K562 (cell line): ENCODE data around the gene EEPD1. TPM values are rescaled to one million over a fixed set of nuclear protein-coding genes. Genes with fewer than 3 reads are reported as not detected.

Source experiments
- ATAC-seq: fragments of 200-7000 bp; cut with Tn5 transposase; 3 replicates; pipeline ENCODE4 v1.9.1; 2020; ENCODE audit warnings: moderate library complexity
- BruUV-seq: library from RNA; stranded (reverse); fragments of 400-500 nt; replicated peaks from 2 replicates; lab custom pipeline; 2021; lab: Mats Ljungman, UMichigan
- CTCF ChIA-PET: fragments of 300-600 bp; formaldehyde crosslinking; extraction: SDS; loops from one replicate; lab custom pipeline; 2021; ENCODE audit warnings: low intra/inter-chr PET ratio; lab: Yijun Ruan, JAX
- POLR2A ChIA-PET: fragments of 300-600, 350-650 bp; sonication (Branson Sonifier 250); formaldehyde crosslinking; extraction: SDS; loops from one replicate; lab custom pipeline; 2021; ENCODE audit warnings: antibody characterized with exemption, inconsistent platforms; lab: Yijun Ruan, JAX
- DNase-seq, 4 experiments: peaks; one replicate each; pipeline versions ENCODE4 v3.0.0 to v3.0.0-alpha.2; 2011 to 2018; ENCODE audit warnings: low spot score in 3 of 4, mixed read lengths in 3 of 4; ENCODE audit errors: extremely low read depth in 1 of 4
- FAIRE-seq: peaks from 2 replicates; lab custom pipeline; 2011; peaks lifted over from hg19 to GRCh38; lab: Jason Lieb, UNC
- H2AFZ ChIP-seq: 2 replicates; pipeline ENCODE4 v1.6.0; 2011; ENCODE audit warnings: low read depth, low read length, control low read depth, inconsistent platforms
- H3K27ac ChIP-seq: fragments of 200-600 bp; 3 replicates; pipeline ENCODE4 v1.8.0; 2011; ENCODE audit warnings: low read depth, mild to moderate bottlenecking, control low read depth, inconsistent platforms, low read length, moderate library complexity, mixed read lengths; ENCODE audit errors: extremely low read depth
- H3K27me3 ChIP-seq, 2 experiments: fragments of 300-600 bp in 1 of 2; 2 replicates in 1 of 2; 3 replicates in 1 of 2; pipeline versions ENCODE4 v1.6.0 to v1.8.0; 2011; ENCODE audit warnings: inconsistent platforms in 2 of 2, low read length in 2 of 2, mild to moderate bottlenecking in 1 of 2, mixed read lengths in 1 of 2, moderate library complexity in 1 of 2; ENCODE audit not compliant: control insufficient read depth in 2 of 2, insufficient read depth in 2 of 2
- H3K36me3 ChIP-seq: fragments of 300-600 bp; 3 replicates; pipeline ENCODE4 v1.8.0; 2011; ENCODE audit warnings: mild to moderate bottlenecking, low read length, inconsistent platforms; ENCODE audit not compliant: control insufficient read depth, insufficient read depth
- H3K4me1 ChIP-seq, 2 experiments: fragments of 200-600 bp in 1 of 2; replicated peaks in 1 of 2; 2 replicates in 1 of 2; 3 replicates in 1 of 2; pipeline versions ENCODE4 v1.5.1 to v1.8.0; 2011; ENCODE audit warnings: inconsistent platforms in 2 of 2, low read length in 2 of 2, mild to moderate bottlenecking in 1 of 2, mixed read lengths in 1 of 2, moderate library complexity in 1 of 2; ENCODE audit not compliant: control insufficient read depth in 2 of 2, insufficient read depth in 2 of 2
- H3K4me2 ChIP-seq: 2 replicates; pipeline ENCODE4 v1.6.1; 2011; ENCODE audit warnings: low read length, control low read depth, inconsistent platforms, mixed read lengths; ENCODE audit not compliant: insufficient read depth
- H3K4me3 ChIP-seq: fragments of 200-600 bp; sonication (generic), shearing (Covaris generic); 2 replicates; pipeline ENCODE4 v1.5.1; 2016; ENCODE audit warnings: control low read depth, inconsistent platforms
- H3K79me2 ChIP-seq: fragments of 200-600 bp; 3 replicates; pipeline ENCODE4 v1.8.0; 2011; ENCODE audit warnings: low read length, inconsistent platforms; ENCODE audit not compliant: control insufficient read depth, insufficient read depth
- H3K9ac ChIP-seq, 2 experiments: 2 replicates each; pipeline versions ENCODE4 v1.6.0 to v1.6.1; 2011; ENCODE audit warnings: low read depth in 2 of 2, low read length in 2 of 2, control low read depth in 1 of 2, inconsistent platforms in 1 of 2, mild to moderate bottlenecking in 1 of 2, mixed read lengths in 1 of 2; ENCODE audit not compliant: insufficient read depth in 1 of 2
- H3K9me1 ChIP-seq: one replicate; pipeline ENCODE4 v1.6.0; 2011; ENCODE audit warnings: inconsistent platforms, mild to moderate bottlenecking, low read length, moderate library complexity; ENCODE audit not compliant: control insufficient read depth, insufficient read depth
- H3K9me3 ChIP-seq: replicated peaks from 2 replicates; pipeline ENCODE4 v1.5.1; 2011; ENCODE audit warnings: low read depth, low read length, inconsistent platforms; ENCODE audit not compliant: control insufficient read depth, insufficient read depth
- H4K20me1 ChIP-seq: replicated peaks from 2 replicates; pipeline ENCODE4 v1.6.1; 2011; ENCODE audit warnings: low read length, inconsistent platforms, mixed read lengths; ENCODE audit not compliant: control insufficient read depth, insufficient read depth
- ARID3B ChIP-seq: fragments of 250-450 bp; sonication (Bioruptor Pico); IDR thresholded peaks from 2 replicates; pipeline ENCODE4 v1.4.0; 2020; ENCODE audit warnings: borderline replicate concordance
- COPS2 ChIP-seq: fragments of 450-650 bp; conservative IDR thresholded peaks from 2 replicates; pipeline ENCODE4 v1.6.1; 2016; ENCODE audit warnings: mild to moderate bottlenecking, moderate library complexity
- DPF2 ChIP-seq: fragments of 450-650 bp; IDR thresholded peaks from 2 replicates; pipeline ENCODE4 v1.6.1; 2016
- ETV1 ChIP-seq: fragments of 450-650 bp; conservative IDR thresholded peaks from 2 replicates; pipeline ENCODE4 v1.6.1; 2016; ENCODE audit warnings: missing genetic modification characterization, control low read depth, low read depth, missing compliant biosample characterization
- ETV5 ChIP-seq: sonication (generic); formaldehyde crosslinking; IDR thresholded peaks from 2 replicates; pipeline ENCODE4 v1.4.0; 2020; ENCODE audit warnings: low read depth, mild to moderate bottlenecking, missing genetic modification reagents
- FOXP1 ChIP-seq: sonication (generic); formaldehyde crosslinking; IDR thresholded peaks from 2 replicates; pipeline ENCODE4 v1.8.0; 2022; ENCODE audit warnings: mild to moderate bottlenecking, missing genetic modification reagents
- HIVEP1 ChIP-seq: fragments of 250-450 bp; sonication (Bioruptor Pico); IDR thresholded peaks from 2 replicates; pipeline ENCODE4 v1.4.0; 2020; ENCODE audit warnings: mild to moderate bottlenecking
- RNF219 ChIP-seq: fragments of 250-450 bp; sonication (Bioruptor Pico); IDR thresholded peaks from 2 replicates; pipeline ENCODE4 v1.5.0; 2022; ENCODE audit warnings: mild to moderate bottlenecking
- TCFL5 ChIP-seq: fragments of 250-450 bp; sonication (Bioruptor Pico); conservative IDR thresholded peaks from 2 replicates; pipeline ENCODE4 v1.6.1; 2021; ENCODE audit warnings: mild to moderate bottlenecking, moderate library complexity, matching md5 sums
- WGBS: fragments of 100-300 bp; shearing (Covaris generic); methylation state at CpG from one replicate; pipeline ENCODE4 v1.1.6; 2016; ENCODE audit warnings: low coverage, mixed read lengths; ENCODE audit not compliant: insufficient coverage; ENCODE audit errors: missing lambda C conversion rate; 5-methylcytosine and 5-hydroxymethylcytosine counted together
- in situ Hi-C: fragments of 300-500 bp; cut with MboI; formaldehyde crosslinking; loops from 4 replicates; pipeline ENCODE4 v1.15.0; 2018; ENCODE audit warnings: inconsistent platforms, mixed read lengths
- intact Hi-C: fragments of 100-400 bp; cut with micrococcal nuclease; formaldehyde crosslinking; loops from 2 replicates; pipeline ENCODE4 v1.14.2; 2022
- polyA plus RNA-seq, 8 experiments: library from polyadenylated mRNA; depleted of rRNA in 4 of 8; stranded (reverse) in 5 of 8; unstranded in 3 of 8; fragments of >200 nt; fragmentation: Nextera tagmentation in 2 of 8; fragmentation: Illumina TruSeq in 1 of 8; extraction: Ambion mirVana in 2 of 8; extraction: Trizol in 1 of 8; gene quantifications; 2 replicates each; pipeline versions ENCODE4 v1.2.1 to v1.2.3, GENCODE V29; 2011 to 2014; ENCODE audit warnings: inconsistent platforms in 1 of 8, missing spikeins in 1 of 8
- total RNA-seq, 7 experiments: library from RNA; depleted of rRNA in 6 of 7; stranded (reverse); fragments of >200 nt in 6 of 7; fragmentation: Illumina TruSeq in 2 of 7; extraction: Trizol in 2 of 7; gene quantifications; 2 replicates each; pipeline versions ENCODE4 v1.2.1 to v1.2.3, GENCODE V29; 2011 to 2021; ENCODE audit warnings: low replicate concordance in 1 of 7
- TF ChIP-seq, protein P1 (sequence below): fragments of 450-650 bp; formaldehyde crosslinking; IDR thresholded peaks from 2 replicates; pipeline ENCODE4 v1.4.0; 2020; ENCODE audit warnings: mild to moderate bottlenecking, moderate library complexity

EEPD1 gene
- total and polyA plus RNA-seq, 9 of the 15 experiments (the other 6 are each of a cell fraction or from before 2014, with no cell fraction given): 0.01 to 1.5 (median 0.74) TPM; not detected in 1

- H3K9me1 ChIP-seq: no peaks in the 10 kb centered on the region
- H3K4me1 ChIP-seq: peaks cover 9 to 11% of the 10 kb centered on the region in 2 experiments; a peak in 4 of 5 replicates
- H3K27me3 ChIP-seq: peaks cover 32 to 74% of the 10 kb centered on the region in 2 experiments
- POLR2A ChIA-PET: no interaction called here
- in situ Hi-C loops: no loop called here
- CTCF ChIA-PET: interaction anchor here (0.8 kb wide), 1 partner anchor 9 kb away, joined by 3 read pairs; no protein-coding TSS in a partner anchor
- H3K4me2 ChIP-seq: no peak overlapping the region
- 36% methylated on average over 9 of the region's 9 CpGs for WGBS
- H4K20me1 ChIP-seq: peaks cover 19% of the 10 kb centered on the region
- TF ChIP-seq, protein P1, sequence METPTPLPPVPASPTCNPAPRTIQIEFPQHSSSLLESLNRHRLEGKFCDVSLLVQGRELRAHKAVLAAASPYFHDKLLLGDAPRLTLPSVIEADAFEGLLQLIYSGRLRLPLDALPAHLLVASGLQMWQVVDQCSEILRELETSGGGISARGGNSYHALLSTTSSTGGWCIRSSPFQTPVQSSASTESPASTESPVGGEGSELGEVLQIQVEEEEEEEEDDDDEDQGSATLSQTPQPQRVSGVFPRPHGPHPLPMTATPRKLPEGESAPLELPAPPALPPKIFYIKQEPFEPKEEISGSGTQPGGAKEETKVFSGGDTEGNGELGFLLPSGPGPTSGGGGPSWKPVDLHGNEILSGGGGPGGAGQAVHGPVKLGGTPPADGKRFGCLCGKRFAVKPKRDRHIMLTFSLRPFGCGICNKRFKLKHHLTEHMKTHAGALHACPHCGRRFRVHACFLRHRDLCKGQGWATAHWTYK: 0 out of 2 replicates have a peak, but pooled peaks have one; percentile 6
- TF ChIP-seq FOXP1 (CRISPR knock-in tag): no peak
- TF ChIP-seq, all 486 proteins: peak for 1
- intact Hi-C loops: loop anchor here (2.0 kb wide), 1 partner anchor 418 kb away; no protein-coding TSS in a partner anchor
- BruUV-seq: no TSS peak
- FAIRE-seq: no peak
- Histone ChIP-seq H2AFZ (no peak overlapping the region), H3K9me3 (no peaks in the 10 kb centered on the region), H3K9ac (no peak overlapping the region), H3K79me2 (no peaks in the 10 kb centered on the region), H3K27ac (no peak overlapping the region), H3K36me3 (no peaks in the 10 kb centered on the region), H3K4me3 (no peak overlapping the region)
- ATAC-seq: no peak
- no peak for DNase-seq
Observed at GRCh38 chr7:36283181-36283580, 130.1 kb downstream of the EEPD1 start.

DNA sequence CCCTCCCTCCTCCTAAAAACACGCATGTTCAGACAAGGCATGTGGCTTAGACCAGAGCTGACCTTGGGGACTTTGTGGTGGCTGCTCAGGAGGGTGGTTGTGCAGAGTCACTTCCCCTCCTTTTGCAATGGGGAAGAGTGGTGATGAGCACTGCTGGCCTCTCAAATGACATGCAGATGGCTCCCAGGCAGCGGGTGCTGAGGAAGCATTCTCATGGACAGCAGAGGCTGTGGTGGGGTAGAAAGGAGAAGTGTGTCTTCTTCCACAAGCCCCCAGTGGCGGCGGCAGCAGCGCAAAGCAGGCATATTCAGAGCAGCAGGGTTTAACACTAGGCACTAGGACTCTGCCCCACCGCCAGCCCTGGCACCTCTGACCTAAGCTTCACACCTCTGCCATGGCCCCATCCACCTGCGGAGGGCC, 130.7 kb downstream of the EEPD1 start:
- H3K4me2 ChIP-seq: no peak overlapping the region
- no peaks in the 10 kb centered on the region for H3K9me1 ChIP-seq
- H3K36me3 ChIP-seq: no peaks in the 10 kb centered on the region
- H3K27ac ChIP-seq: no peak overlapping the region
- no peaks in the 10 kb centered on the region for H3K79me2 ChIP-seq
- no peak overlapping the region for H2AFZ ChIP-seq
- FAIRE-seq: no peak
- WGBS: 6% methylated on average over 7 of the region's 7 CpGs
- ATAC-seq: peak; percentile 70
- CTCF ChIA-PET: interaction anchor here (0.8 kb wide), 1 partner anchor 8 kb away, joined by 3 read pairs; no protein-coding TSS in a partner anchor
- H3K9me3 ChIP-seq: no peaks in the 10 kb centered on the region
- no TSS peak for BruUV-seq
- no peak overlapping the region for H3K4me3 ChIP-seq
- POLR2A ChIA-PET: interaction anchor here (1.2 kb wide), 1 partner anchor 298 kb away, joined by 3 read pairs; no protein-coding TSS in a partner anchor
- intact Hi-C loops (loop anchor here (2.0 kb wide), 1 partner anchor 417 kb away; no protein-coding TSS in a partner anchor), in situ Hi-C loops (no loop called here)
- no peak overlapping the region for H3K9ac ChIP-seq
- peaks cover 9 to 11% of the 10 kb centered on the region in 2 experiments; a peak in 4 of 5 replicates for H3K4me1 ChIP-seq
- H4K20me1 ChIP-seq: peaks cover 19% of the 10 kb centered on the region
- peaks cover 37 to 77% of the 10 kb centered on the region in 2 experiments for H3K27me3 ChIP-seq
- peak in 2 of 4 experiments; percentile 24 to 37 for DNase-seq
- TF ChIP-seq COPS2 (no peak), ARID3B (no peak), DPF2 (no peak), TCFL5 (CRISPR knock-in tag) (no peak), ETV5 (CRISPR knock-in tag) (peak; percentile 46; the same call in 1 of the 2 replicates), RNF219 (no peak), ETV1 (tag) (0 out of 2 replicates have a peak, but pooled peaks have one; percentile 27), HIVEP1 (CRISPR knock-in tag) (no peak)
